Activated CD8-positive, alpha-beta memory T cell treated with anti-CD3 and anti-CD28 coated beads, Interleukin-2, amount 10 ng/mL, durations not matched to agents 7 days and 5 days (primary cell): Measurements from ENCODE around the gene DNAH2. TPM values are rescaled to one million over a fixed set of nuclear protein-coding genes. Genes with fewer than 3 reads are reported as not detected.

ENCODE experiments used
- ATAC-seq: fragments of 150-1000 bp; cut with Tn5 transposase; one replicate; pipeline ENCODE4 v1.10.0; 2021; ENCODE audit warnings: moderate library complexity
- CTCF ChIA-PET: fragments of 350-600 bp; sonication (Branson Sonifier 250); formaldehyde crosslinking; loops from one replicate; lab custom pipeline; 2021; ENCODE audit warnings: antibody characterized with exemption; lab: Charles Lee
- DNase-seq: peaks from one replicate; pipeline ENCODE4 v3.0.0-alpha.2; 2020
- H3K27ac Mint-ChIP-seq: one replicate; pipeline ENCODE4 v1.8.0; 2021; ENCODE audit warnings: mild to moderate bottlenecking, mixed read lengths
- H3K27me3 Mint-ChIP-seq: one replicate; pipeline ENCODE4 v1.8.0; 2021; ENCODE audit warnings: mixed read lengths
- H3K36me3 Mint-ChIP-seq: one replicate; pipeline ENCODE4 v1.8.0; 2021; ENCODE audit warnings: mild to moderate bottlenecking, mixed read lengths
- H3K4me1 Mint-ChIP-seq: one replicate; pipeline ENCODE4 v1.8.0; 2021; ENCODE audit warnings: mixed read lengths
- H3K4me3 Mint-ChIP-seq: one replicate; pipeline ENCODE4 v1.8.0; 2021; ENCODE audit warnings: mild to moderate bottlenecking, moderate library complexity, mixed read lengths
- H3K9me3 Mint-ChIP-seq: one replicate; pipeline ENCODE4 v1.8.0; 2022; ENCODE audit warnings: low read depth, mixed read lengths
- total RNA-seq, 2 experiments: library from RNA; stranded (reverse); gene quantifications; one replicate each; pipeline ENCODE4 v1.2.3, GENCODE V29; 2021

DNAH2 gene
- total RNA-seq, 2 experiments from 2014 or later: not detected

- peak overlapping the region; percentile 66 for H3K27ac Mint-ChIP-seq
- no peaks in the 10 kb centered on the region for H3K9me3 Mint-ChIP-seq
- no peaks in the 10 kb centered on the region for H3K27me3 Mint-ChIP-seq
- DNase-seq: no peak
- no peak for ATAC-seq
- CTCF ChIA-PET: interaction anchor here (1.0 to 1.8 kb wide), 2 partner anchors 27 to 31 kb away, joined by 5 to 6 read pairs; no protein-coding TSS in a partner anchor
- peaks cover 2% of the 10 kb centered on the region for H3K36me3 Mint-ChIP-seq
- peak overlapping the region; percentile 89 for H3K4me3 Mint-ChIP-seq
- peaks cover 48% of the 10 kb centered on the region for H3K4me1 Mint-ChIP-seq
Observed at GRCh38 chr17:7852262-7852670, 134.7 kb downstream of the DNAH2 start.

GRCh38 chr17:7852919-7853690 is 135.6 kb downstream of the DNAH2 start:
- Mint-ChIP-seq H3K27ac (no peak overlapping the region), H3K9me3 (no peaks in the 10 kb centered on the region), H3K36me3 (peaks cover 2% of the 10 kb centered on the region), H3K27me3 (no peaks in the 10 kb centered on the region), H3K4me3 (no peak overlapping the region), H3K4me1 (peaks cover 48% of the 10 kb centered on the region)
- peak; percentile 40 for DNase-seq
- CTCF ChIA-PET: interaction anchor here (0.6 to 1.0 kb wide), 3 partner anchors 17 to 28 kb away, joined by 3 to 4 read pairs (median 3); no protein-coding TSS in a partner anchor
- ATAC-seq: no peak

- Mint-ChIP-seq H3K27me3 (no peaks in the 10 kb centered on the region), H3K9me3 (no peaks in the 10 kb centered on the region), H3K4me1 (peaks cover 45% of the 10 kb centered on the region), H3K27ac (no peak overlapping the region), H3K4me3 (no peak overlapping the region), H3K36me3 (peaks cover 2% of the 10 kb centered on the region)
- DNase-seq (no peak), ATAC-seq (no peak)
- CTCF ChIA-PET: interaction anchor here (0.6 to 1.0 kb wide), 3 partner anchors 16 to 29 kb away, joined by 3 to 4 read pairs (median 3); no protein-coding TSS in a partner anchor
Observed at GRCh38 chr17:7853691-7854038, 136.1 kb downstream of the DNAH2 start.

- CTCF ChIA-PET: interaction anchor here (1.0 kb wide), 2 partner anchors 20 to 29 kb away, joined by 3 to 4 read pairs; no protein-coding TSS in a partner anchor
- Mint-ChIP-seq H3K27me3 (no peaks in the 10 kb centered on the region), H3K27ac (no peak overlapping the region), H3K36me3 (peaks cover 2% of the 10 kb centered on the region), H3K4me3 (no peak overlapping the region), H3K4me1 (peaks cover 44% of the 10 kb centered on the region), H3K9me3 (no peaks in the 10 kb centered on the region)
- DNase-seq: no peak
- ATAC-seq: no peak
Observed at GRCh38 chr17:7854078-7854777, 136.7 kb downstream of the DNAH2 start.

DNA sequence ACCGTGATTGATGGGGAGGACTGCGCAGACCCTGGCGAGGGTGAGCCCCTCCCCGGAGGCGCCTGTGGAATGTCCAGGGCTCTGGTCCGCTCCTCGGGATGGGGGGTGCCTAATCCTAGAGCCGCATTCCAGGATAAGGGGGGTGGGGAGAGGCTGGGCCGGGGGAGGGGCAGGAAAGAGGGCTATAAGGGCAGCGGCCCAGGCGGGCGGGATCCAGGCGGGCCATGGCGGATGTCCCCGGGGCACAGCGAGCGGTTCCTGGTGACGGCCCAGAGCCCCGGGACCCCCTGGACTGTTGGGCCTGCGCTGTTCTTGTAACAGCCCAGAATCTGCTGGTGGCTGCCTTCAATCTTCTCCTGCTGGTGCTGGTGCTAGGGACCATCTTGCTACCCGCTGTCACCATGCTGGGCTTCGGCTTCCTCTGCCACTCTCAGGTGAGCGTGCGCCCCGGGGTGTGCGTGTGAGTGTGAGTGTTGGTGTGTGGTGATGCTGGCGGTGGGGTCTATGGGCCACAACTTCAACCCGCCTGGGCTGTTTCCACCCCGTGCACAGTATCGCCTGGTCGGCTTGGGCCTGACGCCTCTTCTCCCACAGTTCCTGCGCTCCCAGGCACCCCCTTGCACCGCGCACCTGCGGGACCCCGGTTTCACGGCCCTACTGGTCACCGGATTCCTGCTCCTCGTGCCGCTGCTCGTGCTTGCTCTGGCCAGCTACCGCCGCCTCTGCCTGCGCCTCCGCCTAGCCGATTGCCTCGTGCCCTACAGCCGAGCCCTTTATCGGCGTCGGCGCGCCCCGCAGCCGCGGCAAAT is 137.5 kb downstream of the DNAH2 start, which contains the start of gene TMEM88:
TSS of gene TMEM88 (plus strand) at position 216 of the 809 bp plus-strand sequence. CDS start at position 225, 9 bp downstream.
- H3K4me3 Mint-ChIP-seq: no peak within 1 kb of the TSS
- peaks cover 38% of the 10 kb centered on the region for H3K4me1 Mint-ChIP-seq
- no peaks in the 10 kb centered on the region for H3K9me3 Mint-ChIP-seq
- no peak for DNase-seq
- no peak within 1 kb of the TSS for H3K27ac Mint-ChIP-seq
- H3K36me3 Mint-ChIP-seq: peaks cover 2% of the 10 kb centered on the region
- ATAC-seq: no peak
- no peaks in the 10 kb centered on the region for H3K27me3 Mint-ChIP-seq
- CTCF ChIA-PET: interaction anchor here (1.0 kb wide), 1 partner anchor 21 kb away, joined by 4 read pairs; the partner anchor contains the start of gene KDM6B

GRCh38 chr17:7855660-7856010 is 138.1 kb downstream of the DNAH2 start:
- DNase-seq (no peak), ATAC-seq (no peak)
- Mint-ChIP-seq H3K4me1 (peaks cover 32% of the 10 kb centered on the region), H3K27ac (no peak overlapping the region), H3K36me3 (peaks cover 2% of the 10 kb centered on the region), H3K4me3 (no peak overlapping the region), H3K27me3 (no peaks in the 10 kb centered on the region), H3K9me3 (no peaks in the 10 kb centered on the region)
- CTCF ChIA-PET: interaction anchor here (0.6 to 2.2 kb wide), 5 partner anchors 21 to 470 kb away, joined by 3 to 41 read pairs (median 4); partner anchors contain the start of gene KDM6B

DNA sequence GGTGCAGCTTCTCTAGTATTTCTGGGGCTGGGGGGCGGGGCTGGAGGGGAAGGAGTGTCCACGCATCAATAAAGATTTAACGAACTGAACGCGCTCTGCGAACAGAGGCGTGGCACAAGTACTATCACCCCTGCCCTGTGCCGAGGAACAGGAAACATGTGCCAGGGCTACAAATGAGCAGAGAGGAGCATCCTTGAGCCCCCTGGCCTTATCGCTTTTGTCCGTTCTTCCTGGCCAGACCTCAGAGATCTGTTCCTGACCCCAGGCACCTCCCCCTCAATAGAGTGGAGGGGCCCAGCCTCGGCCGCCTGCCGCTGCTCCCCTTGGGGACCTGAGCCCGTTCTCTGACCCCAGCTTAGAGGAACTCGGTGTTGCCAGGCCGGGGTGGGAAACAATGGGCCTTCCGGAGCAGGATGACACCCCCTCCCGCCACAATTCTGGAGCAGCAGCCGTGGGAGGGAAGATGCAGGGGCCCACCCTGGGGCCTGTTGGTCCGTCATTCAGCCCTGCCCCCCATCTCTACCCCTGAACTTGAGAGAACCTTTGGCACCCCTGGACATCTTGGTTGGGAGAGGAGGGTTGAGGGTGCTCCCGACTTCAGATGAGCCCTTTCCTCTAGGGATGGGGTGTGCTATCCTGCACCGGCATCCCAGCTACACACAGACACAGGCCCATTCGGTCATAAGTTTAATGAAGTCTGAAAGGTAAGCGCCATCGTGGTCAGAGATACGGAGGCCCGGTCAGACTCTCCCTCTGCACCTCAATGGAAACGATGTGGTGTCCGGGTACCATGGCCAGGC is 138.7 kb downstream of the DNAH2 start:
- Mint-ChIP-seq H3K4me3 (no peak overlapping the region), H3K36me3 (peaks cover 2% of the 10 kb centered on the region), H3K9me3 (no peaks in the 10 kb centered on the region), H3K27ac (no peak overlapping the region), H3K4me1 (peaks cover 26% of the 10 kb centered on the region), H3K27me3 (no peaks in the 10 kb centered on the region)
- ATAC-seq (no peak), DNase-seq (no peak)
- CTCF ChIA-PET: interaction anchor here (0.6 to 2.2 kb wide), 23 partner anchors 9 to 470 kb away, joined by 3 to 41 read pairs (median 7); partner anchors contain the start of genes ALOXE3, CNTROB, KDM6B and RNF227

- ATAC-seq (peak; percentile 88), DNase-seq (peak; percentile 99)
- no peaks in the 10 kb centered on the region for H3K27me3 Mint-ChIP-seq
- H3K9me3 Mint-ChIP-seq: no peaks in the 10 kb centered on the region
- H3K36me3 Mint-ChIP-seq: peaks cover 2% of the 10 kb centered on the region
- peaks cover 19% of the 10 kb centered on the region for H3K4me1 Mint-ChIP-seq
- CTCF ChIA-PET: interaction anchor here (0.6 to 2.2 kb wide), 30 partner anchors 8 to 262 kb away, joined by 3 to 41 read pairs (median 5); partner anchors contain the start of genes ALOXE3, CNTROB, RNF227 and TP53
- H3K27ac Mint-ChIP-seq: no peak within 1 kb of the TSS
- no peak within 1 kb of the TSS for H3K4me3 Mint-ChIP-seq
Observed at GRCh38 chr17:7856811-7857712, 139.5 kb downstream of the DNAH2 start, which contains the start of gene NAA38. NAA38 (minus strand) TSS chr17:7857559; CDS start chr17:7857463, 96 bp downstream.

DNA sequence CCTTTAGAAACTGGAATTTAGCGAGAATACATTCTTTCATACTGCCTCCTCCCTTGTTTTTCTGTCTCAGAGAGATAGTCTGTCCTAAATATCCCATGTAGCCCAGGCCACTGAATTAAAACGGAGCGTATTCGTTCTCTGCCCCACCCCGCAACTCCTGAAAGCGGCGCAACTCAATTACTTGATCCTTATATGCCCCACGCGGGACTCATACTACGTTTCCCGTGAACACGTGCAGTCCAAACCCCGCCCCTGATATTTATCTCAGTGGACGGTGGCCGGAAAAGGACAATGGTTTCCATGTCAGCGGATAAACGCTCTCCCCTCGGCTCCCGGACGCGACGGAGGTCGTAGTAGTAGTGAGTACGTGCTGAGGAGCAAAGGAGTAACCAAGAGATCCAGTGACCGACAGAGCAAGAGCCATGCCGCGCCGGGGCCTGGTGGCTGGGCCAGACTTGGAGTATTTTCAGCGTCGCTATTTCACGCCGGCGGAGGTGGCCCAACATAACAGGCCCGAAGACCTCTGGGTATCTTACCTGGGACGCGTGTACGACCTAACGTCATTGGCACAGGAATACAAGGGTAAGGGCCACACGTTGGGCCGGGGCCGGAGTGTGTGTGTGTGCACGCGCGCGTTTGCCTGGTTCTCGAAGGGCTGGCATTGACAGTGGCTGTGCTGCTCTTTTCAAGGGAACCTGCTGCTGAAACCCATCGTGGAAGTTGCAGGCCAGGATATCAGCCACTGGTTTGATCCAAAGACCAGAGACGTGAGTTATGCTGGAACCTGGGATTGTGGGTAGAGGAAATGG is 140.4 kb downstream of the DNAH2 start, which contains the start of gene CYB5D1:
TSS of gene CYB5D1 (plus strand) at position 291 of the 809 bp plus-strand sequence. CDS start at position 423, 132 bp downstream.
- Mint-ChIP-seq H3K4me1 (peaks cover 11% of the 10 kb centered on the region), H3K9me3 (no peaks in the 10 kb centered on the region), H3K4me3 (no peak within 1 kb of the TSS), H3K27me3 (no peaks in the 10 kb centered on the region), H3K36me3 (peaks cover 2% of the 10 kb centered on the region), H3K27ac (no peak within 1 kb of the TSS)
- peak; percentile 95 for DNase-seq
- CTCF ChIA-PET: interaction anchor here (0.6 to 2.2 kb wide), 28 partner anchors 8 to 261 kb away, joined by 3 to 41 read pairs (median 5); partner anchors contain the start of genes ALOXE3, CNTROB, RNF227 and TRAPPC1
- peak; percentile 59 for ATAC-seq

GRCh38 chr17:7858522-7858810 is 140.9 kb downstream of the DNAH2 start:
- Mint-ChIP-seq H3K9me3 (no peaks in the 10 kb centered on the region), H3K4me3 (no peak overlapping the region), H3K27ac (no peak overlapping the region), H3K27me3 (no peaks in the 10 kb centered on the region), H3K36me3 (peaks cover 2% of the 10 kb centered on the region), H3K4me1 (peaks cover 11% of the 10 kb centered on the region)
- CTCF ChIA-PET: interaction anchor here (0.6 to 5.2 kb wide), 5 partner anchors 9 to 183 kb away, joined by 3 to 37 read pairs (median 4); partner anchors contain the start of gene TRAPPC1
- DNase-seq: peak; percentile 64
- no peak for ATAC-seq
